HG02610 (cell line): ENCODE measurements around the gene RAX.

Experiments
- ATAC-seq: cut with Tn5 transposase; IDR thresholded peaks from one replicate; pipeline ENCODE4 v1.9.1; 2021; ENCODE audit warnings: mild to moderate bottlenecking, moderate library complexity; ENCODE audit not compliant: unreplicated experiment

Gene RAX

DNA sequence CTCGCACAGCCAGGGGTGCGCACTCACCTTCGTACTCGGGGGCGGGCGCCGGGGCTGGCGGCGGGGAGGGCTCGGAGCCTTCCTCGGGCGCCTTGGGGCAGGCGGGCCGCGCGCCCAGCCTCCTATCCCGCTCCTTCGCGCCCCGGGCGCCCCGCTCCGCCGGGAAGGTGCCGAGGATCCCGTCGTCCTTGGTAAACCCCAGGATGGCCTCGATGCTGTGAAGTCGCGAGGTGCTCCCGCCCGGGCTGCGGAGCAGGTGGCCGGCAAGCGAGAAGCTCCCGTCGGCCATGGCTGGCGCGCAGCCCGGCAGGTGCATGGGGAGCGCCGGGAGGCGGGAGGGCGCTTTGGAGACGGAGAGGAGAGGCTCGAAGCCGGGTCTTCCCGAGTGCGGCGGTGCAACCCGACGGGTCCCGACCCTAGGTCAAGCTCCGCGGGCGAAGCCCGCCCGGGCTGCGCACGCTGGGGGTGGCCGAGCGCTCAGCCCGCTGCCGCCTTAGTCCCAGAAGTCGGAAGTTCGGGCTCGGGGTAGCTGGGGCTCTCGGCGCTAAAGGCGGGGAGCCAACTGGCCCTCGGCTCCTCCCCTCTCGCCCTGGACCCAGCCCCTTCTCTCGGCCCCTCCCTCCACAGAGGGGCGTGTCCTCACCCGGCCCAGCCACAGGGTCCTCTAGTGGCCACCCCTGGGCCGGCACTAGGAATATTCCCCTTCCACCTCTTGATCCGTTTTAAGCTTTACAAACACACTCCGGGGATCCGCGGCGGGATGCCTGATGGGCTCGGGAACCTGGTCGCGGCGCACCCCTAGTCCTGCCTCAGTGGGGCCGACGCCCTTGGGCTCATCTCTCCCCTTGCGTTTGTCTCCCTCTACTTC, at the start of gene RAX:
Gene RAX (minus strand): TSS at position 564 of the 868 bp plus-strand sequence. CDS start 248 bp downstream, at position 316.
- peak; percentile 40 for ATAC-seq

DNA sequence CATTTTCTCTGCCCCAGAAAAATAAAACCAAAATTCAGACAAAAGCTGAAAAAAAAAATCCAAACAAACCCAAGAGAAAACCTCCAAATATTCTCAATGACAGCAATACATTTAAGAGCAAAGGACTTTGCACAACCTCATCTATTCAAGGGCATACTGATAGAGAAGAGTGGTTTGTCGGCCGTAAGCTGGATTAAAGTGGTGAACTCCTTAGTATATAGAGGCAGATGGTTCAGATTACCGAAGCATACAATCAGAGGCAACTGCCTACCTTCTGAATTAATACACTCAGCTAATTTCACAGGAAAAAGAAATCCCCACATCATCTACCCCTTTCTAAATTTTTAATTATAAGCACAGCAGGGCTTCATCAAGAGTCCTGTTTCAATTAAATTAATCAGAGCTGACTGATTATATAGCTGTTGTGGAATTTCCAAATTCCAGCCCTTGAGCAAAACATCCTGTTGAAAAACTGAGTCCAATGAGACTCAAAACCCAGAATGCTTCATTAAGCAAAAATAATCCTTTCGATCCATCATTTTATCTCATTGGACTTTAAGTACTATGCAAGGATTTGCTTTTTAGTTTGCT, 45.3 kb upstream of the RAX start, which contains the start of gene CPLX4:
Gene CPLX4 (minus strand): TSS at position 190 of the 591 bp plus-strand sequence. CDS start 187 bp downstream, at position 3.
- ATAC-seq: no peak

DNA sequence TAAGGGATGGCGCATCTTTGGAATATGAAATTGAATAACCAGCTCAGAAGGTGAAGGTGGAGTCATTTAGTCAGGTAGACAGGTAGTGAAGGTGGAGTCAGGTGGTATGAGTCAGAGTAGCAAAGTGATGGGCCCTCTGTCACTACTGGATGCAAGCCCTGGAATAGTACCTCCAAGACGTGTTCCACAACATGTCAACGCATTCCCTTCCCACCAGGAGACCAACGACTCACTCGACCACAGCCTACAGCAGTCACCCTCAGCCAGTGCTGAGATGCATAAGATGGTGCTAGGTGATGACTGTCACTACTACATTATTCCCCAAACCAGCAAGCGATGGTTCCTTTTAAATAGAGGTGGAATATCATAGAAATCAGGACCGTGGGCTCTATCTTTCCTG, 38.4 kb upstream of the RAX start:
- no peak for ATAC-seq

DNA sequence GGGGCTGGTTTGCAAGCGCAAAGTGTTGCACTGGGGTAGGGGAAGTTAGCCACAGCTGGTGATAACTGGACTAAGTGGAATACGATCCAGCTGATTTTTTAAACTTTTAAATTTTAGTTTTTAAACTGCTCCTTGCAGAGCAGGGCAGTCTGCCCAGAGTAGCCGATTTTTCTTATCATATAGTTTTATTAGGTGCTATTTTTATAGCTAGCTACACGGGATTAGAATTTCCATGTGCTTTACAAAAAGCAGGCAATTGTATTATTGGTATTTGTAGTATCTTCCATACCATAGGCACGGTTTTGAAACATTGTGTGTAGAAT, 35.6 kb upstream of the RAX start:
- ATAC-seq: no peak

DNA sequence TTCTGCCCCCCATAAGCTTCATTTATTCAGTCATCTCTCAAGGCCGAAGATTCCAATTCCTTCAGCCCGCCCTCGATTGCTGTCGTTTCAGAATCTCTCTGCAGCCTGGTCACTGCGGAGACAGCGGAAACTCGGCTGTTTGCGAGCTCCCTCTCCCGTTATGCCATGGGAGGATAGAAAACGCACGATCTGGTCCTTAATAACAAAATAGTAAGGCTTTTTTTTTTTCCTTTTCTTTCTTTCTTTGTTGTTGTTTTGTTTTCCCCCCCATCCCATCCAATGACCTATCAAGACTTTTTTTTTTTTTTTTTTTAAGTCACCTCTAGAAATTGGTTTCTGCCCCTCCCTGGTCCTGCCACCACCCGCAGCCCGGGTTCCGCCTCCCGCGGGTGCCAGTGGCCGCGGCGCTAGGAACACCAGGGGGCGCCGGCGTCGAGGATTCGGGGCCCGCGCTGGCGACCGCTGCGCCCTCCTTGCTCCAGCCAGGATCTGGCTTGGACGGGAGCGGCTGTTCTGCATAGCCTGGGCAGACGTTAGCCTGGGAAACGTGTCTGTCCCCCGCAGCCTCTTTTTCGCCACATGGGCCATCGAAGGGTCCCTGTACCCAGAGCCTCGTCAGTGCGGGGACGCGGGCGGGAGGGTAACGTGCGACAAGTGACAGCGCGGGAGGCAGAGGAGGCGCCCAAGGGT, 35.1 kb upstream of the RAX start:
- peak; percentile 89 for ATAC-seq

DNA sequence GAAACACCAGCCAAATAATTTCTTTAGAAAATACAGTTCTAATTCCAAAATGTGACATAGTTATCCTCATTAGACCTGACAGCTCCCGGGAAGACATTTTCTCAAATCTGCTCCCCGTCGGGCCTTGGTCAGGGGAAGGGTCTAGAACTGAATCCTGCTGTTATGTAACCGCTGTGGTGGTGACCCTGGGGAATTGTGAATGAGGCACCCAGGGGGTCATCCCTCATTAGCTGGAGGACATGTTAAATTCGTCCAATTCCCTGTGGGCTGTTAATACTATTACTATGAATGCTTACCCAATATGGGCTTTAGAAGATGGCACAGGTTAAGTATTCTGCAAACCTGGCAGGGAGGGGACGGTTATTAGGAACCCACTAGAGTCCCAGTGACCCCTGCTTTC, 33.4 kb upstream of the RAX start:
- no peak for ATAC-seq

DNA sequence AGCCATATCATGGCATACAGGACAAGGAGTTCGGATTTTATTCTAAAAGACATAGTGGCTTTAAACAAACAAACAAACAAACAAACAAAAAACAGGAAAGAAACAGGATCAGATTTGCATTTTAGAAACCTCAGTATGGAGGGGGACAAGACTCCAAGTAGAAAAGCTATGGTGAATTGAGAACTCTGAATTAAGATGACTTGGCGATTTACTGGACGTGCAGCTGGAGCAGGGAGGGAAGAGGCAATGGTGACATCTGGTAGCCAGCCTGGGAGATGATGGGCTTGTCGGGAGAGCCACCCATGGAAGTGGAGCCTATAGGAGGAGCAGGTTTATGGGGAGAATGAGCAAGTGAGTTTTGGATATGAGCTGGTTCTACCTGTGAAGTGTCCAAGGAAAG, 32.0 kb upstream of the RAX start:
- ATAC-seq: no peak

DNA sequence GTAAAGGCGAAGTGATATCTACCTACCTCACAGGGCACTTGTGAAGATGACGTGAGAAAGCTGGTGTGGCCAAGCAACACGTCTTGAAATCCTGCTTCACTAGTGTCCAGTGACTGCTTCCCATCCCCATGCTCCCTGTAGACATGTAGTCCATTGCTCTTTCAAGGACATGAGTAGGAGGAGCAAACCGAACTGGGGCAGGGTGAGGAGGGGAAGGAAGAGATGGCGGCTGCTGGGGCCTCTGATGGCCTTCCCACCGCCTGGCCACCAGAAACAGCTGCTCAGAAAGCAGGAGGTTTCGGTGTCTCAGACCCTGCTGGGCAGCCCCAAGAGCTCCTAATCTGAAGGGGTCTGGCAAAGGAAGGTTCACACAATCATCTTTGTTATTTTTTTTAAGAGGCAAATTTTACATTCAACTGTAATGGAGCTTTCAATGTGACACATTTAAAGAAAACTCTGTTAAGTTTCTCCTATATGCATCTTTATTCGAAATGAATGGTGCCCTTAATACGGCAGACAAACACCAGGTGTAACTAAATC, 30.5 kb upstream of the RAX start:
- ATAC-seq: no peak

DNA sequence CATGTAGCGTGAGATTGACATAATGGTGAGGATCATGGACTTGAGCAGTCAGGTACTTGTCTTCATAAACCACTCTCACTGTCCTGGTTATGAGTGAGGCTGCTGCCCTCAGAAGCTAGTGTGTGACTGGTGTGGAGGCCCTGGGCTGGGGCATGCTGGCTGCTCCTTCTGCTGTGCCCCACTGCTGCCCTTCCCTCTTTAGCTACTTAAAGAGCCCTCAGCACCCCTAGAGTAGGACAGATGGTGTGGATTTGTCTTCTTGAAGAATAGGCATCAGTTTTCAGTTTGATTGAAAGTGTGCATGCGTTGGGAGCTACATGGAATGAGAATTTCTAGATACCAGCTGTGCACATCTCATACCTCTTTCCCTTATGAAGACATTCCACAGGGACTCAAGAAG, 29.8 kb upstream of the RAX start:
- no peak for ATAC-seq

DNA sequence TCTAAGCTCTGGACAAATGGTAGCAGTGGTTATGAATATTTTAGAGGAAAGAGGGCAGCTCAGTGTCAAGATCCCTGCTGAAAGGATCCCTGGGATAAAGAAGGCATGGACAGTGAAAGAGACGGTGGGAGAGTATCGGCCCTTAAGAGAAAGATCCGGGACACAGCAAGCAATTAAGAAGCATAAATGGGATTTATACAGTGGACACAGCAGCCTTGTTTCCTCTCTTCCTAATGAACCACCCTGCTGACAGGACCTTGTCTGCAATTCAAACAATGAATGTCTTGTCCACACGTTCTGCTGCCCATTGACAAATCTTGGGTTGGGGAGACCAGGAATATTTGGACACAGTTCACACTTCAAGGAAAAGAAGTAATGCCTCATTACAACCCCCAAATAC, 28.7 kb upstream of the RAX start:
- no peak for ATAC-seq

DNA sequence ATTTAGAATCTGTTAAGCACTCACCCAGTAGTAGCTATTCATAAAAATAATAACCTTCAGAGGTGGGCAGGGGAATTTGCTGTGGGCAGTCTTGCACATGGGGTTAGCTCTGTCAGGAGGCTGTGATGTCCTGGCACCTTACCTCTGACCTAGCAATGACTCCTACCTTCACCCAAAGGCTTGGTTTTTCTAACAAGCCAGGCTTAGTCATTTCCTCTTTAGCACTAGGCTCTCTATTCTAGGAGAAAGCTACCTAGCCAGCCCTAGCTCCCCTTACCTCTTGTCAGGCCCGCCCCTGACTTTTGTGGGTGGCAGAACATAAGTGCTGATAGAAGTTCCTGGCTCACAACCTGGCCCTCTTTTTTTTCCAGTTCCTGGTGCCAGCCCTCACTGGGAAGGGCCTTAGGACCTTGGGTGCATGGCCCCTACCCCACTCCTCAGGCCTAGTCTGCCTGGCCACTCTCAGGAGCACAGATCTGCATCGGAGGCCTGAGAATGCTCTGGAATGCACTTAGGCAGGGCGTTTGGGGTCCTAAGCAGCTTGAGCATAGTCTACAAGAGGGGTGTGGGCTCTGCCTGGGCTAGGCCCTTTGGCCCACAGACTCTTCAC, 27.5 kb upstream of the RAX start:
- no peak for ATAC-seq

DNA sequence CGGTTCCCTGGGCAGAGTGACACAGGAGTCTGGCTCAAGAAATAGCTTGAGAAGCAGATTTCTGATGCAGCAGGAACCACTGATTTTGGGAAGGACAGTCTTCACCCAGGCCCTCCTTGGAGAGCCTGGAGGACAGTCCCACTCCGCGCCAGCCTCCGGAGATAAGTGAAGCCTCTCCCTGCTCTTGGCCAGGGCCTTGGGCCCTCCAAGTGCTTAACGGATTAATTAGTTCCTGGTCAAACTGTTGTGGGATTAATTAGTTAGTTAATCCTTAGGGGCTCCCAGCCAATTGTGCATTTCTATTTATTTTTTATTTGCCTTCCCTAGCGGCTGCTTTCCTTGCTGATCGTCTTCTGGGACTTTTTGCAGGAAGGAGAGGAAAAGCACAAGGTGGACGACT, 25.6 kb upstream of the RAX start:
- ATAC-seq: no peak

DNA sequence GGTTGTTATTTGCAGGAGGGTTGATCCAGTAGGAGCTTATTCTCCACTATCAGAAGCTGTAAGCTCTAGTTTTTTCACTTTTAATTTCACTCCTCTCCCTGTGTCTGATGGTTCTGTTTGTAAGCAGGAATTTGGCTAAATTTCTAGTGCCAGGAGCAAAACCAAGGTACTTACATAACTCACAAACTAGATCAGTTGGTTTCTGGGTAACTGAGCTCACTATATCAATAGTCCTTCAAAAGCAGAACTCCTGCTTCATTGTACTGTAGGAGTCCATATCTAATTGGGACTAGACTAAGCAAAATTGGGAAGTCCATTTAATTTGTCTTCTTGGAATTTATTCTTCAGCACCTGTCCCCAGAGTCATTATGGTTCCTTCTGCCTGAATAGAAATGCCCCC, 20.1 kb upstream of the RAX start:
- no peak for ATAC-seq

DNA sequence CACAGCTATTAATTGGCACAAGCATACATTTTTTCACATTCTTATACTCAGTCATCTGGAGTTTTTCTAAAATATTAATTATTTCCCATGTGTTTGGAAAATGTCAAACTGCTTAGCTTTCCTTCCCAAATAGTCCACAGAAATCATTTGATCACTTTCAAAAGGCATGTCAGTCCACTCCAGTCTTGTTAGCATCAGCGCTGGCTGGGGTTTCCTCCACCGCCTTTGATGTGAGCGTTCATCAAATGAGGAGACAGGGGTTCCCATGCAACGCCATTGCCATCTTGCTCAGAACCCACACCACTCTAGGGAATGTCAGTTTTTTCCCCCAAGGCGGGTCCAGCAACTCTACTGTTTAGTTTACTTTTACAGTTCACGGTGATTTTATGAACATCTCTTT, 13.1 kb upstream of the RAX start:
- ATAC-seq: no peak

DNA sequence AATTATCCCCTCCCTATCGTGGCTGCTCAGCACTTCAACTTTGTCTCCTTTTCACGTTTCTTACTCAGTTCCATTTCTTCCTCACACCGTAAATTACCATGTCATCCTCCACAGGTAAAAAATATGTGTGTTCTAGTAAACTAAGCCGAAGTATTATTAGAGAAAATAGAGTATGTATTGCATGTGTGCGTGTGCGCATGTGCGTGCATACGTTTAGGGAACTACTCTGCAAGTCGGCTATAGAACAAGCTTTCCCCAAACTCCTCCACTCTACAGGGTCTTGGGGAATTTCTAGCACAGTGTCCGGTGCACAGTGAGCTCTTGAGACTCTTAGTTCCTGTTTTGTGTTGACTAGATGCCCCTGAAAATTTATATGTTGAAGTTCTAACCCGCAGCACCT, 9.1 kb upstream of the RAX start:
- no peak for ATAC-seq

DNA sequence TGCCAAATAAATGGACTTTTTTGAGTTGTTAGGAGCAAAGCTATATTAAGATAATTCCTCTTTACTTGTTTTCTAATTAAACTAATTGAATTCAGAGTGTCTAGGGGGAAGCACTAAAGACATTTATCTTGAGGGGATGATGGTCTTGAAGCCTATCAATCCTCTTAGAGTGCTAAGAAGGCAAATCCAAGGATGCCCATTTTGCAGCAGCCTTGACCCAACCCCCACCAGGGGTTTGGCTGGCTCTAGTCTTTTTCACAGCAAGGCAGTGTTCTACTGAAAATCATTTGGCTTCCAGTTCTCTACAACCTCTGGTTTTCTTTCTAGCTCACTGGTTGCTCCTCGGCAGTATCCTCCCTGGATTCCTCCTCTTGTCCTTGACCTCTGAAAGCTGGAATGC, 6.5 kb upstream of the RAX start:
- ATAC-seq: no peak

DNA sequence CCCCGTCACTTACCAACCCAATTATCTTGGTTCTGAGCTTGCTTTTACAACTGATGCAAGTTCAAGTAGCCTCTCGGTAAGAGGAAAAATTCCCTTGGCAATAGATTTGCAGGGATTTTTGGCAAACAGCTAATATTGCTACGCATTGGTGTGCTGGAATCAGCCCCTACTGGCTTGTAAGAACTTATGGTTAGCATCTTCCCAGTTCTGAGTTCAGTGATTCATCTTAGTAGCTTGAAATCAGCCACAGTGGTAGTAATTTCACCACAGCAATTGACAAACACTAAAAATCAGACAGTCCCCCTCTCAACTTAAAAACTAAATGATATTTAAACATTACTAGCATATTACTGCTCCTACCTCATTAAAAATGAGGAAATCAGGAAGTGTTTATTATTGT, 5.9 kb upstream of the RAX start:
- ATAC-seq: no peak

DNA sequence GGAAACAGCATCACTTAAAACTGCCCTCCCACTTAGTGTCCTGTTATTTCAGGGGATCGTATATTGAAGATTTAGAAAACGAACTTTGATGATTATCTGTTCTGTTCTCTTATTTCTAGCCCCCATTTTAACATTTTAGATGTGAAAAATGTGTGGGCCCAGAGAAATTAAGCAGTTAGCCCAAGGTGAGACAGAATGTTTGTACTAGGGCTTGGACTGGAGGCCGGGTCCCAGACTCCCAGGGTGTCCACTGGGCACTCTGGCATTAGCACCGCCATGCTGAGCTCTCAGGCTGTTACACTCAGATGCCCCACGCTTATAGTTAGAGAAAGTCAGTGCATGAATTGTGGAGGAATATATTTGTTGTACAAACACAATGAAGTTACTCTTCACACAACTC, 5.5 kb upstream of the RAX start:
- no peak for ATAC-seq

DNA sequence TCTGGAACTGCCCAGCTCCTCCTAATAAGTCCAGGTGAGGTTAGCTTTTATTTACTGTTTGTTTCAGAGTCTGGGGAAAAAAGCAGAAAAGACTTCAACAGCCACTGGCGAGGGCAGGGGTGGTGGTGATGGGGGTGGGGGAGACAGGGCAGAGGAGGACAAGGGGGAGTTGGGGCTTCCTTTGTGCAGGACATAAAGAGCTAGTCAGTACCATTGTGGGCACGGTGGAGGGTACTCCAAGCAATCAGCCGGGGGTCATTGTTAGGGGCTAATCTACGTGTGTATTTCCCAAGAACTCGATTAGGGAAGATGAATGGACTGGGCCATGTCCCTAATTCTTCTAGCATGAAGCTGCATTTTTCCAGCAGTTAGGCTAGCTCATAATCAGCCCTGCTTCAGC, 2.8 kb upstream of the RAX start:
- no peak for ATAC-seq

DNA sequence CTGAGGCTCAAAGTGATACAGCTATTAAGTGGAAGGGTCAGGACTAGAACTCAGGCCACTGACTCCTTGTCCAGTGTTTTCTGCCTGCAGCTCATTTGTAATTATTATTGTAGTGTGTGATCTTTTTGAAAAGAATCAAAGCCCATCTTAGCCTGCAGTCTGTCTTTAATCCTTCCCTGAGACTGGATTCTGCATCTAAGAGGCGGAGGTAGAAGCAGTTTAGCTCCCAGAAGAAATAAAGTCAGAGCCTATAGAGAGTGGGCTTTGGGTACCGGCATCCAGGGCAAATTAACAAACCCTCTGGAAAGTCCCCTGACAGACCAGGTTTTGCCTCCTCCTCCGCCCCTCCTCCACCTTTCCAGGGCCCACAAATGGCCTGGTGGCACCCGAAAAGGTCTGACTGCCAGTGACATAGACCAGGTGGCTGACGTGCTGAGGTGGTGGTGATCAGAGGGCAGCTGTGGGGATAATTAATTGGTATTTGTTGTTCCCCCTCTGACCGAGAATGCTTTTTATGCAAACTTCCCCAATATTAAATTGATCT, 2.2 kb upstream of the RAX start:
- no peak for ATAC-seq

DNA sequence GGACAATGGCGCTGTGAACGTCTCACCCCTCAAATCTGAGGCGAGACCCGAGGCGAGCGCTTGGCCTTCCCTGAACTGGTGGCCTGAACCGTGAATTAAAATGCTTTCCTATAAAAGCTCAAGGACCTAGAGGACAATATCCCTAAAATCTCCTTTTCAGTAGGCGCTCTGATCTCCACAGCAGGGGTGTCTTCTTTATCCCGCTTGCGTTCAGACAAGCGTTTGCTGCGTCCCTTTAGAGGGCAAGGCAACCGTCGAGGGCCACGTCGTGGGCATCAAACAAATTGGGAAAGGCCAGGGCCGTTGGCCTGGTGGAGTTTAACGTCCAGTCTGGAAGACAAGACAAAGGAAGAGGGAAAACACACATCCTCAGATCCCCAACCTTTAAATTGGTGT, 1.3 kb upstream of the RAX start:
- no peak for ATAC-seq
